ENCODE measurements around the gene AWAT1.

The AWAT1 gene

GRCh38 chrX:70289168-70289792 is 54.8 kb downstream of the AWAT1 start:
- H3K27ac ChIP-seq = peak overlapping the region; percentile 76

More at GRCh38 chrX:70289168-70289792, 54.8 kb downstream of the AWAT1 start:
- TF ChIP-seq CTCF (IDR thresholded peaks at IDR 0.05) (no peak), ZFX (IDR thresholded peaks at IDR 0.05; ENCODE audit: borderline replicate concordance) (no peak)
